Kasumi-1 (cell line): ENCODE results near the gene HEXIM2.

Source experiments
- DNase-seq, 2 experiments: peaks; one replicate each; lab custom pipeline; 2025; lab: John Stamatoyannopoulos, UW

Gene HEXIM2

GRCh38 chr17:45128331-45128730, 33.3 kb upstream of the HEXIM2 start:
- no peak for DNase-seq

GRCh38 chr17:45128989-45129388, 32.7 kb upstream of the HEXIM2 start:
- DNase-seq = no peak

GRCh38 chr17:45129426-45129939, 32.2 kb upstream of the HEXIM2 start:
- DNase-seq = no peak

GRCh38 chr17:45129940-45130680, 31.6 kb upstream of the HEXIM2 start:
- no peak for DNase-seq

- DNase-seq = no peak
These were observed 30.7 kb upstream of the HEXIM2 start for GRCh38 chr17:45130681-45131615.

- DNase-seq = peak in 1 of 2 experiments; percentile 5
These were observed 29.9 kb upstream of the HEXIM2 start for GRCh38 chr17:45131616-45132319.

GRCh38 chr17:45132320-45132571, 29.4 kb upstream of the HEXIM2 start, which contains the start of gene PLCD3:
TSS of gene PLCD3 (minus strand) at chr17:45132515. CDS start at chr17:45132410, 105 bp downstream.
- no peak for DNase-seq

GRCh38 chr17:45132572-45133463, 28.9 kb upstream of the HEXIM2 start:
- DNase-seq = peak; percentile 68 to 77

GRCh38 chr17:45135192-45135977, 26.3 kb upstream of the HEXIM2 start, which contains the start of gene ACBD4:
TSS of gene ACBD4 (plus strand) at chr17:45135687. CDS start at chr17:45136145, 458 bp downstream.
- DNase-seq = peak; percentile 97 to 98

- no peak for DNase-seq
These were observed 25.5 kb upstream of the HEXIM2 start for GRCh38 chr17:45135978-45136791.

GRCh38 chr17:45136846-45137560, 24.7 kb upstream of the HEXIM2 start:
- no peak for DNase-seq

GRCh38 chr17:45137561-45138305, 23.9 kb upstream of the HEXIM2 start:
- no peak for DNase-seq

- no peak for DNase-seq
These were observed 22.7 kb upstream of the HEXIM2 start for GRCh38 chr17:45138911-45139532.

GRCh38 chr17:45139533-45139920, 22.1 kb upstream of the HEXIM2 start:
- DNase-seq = no peak

GRCh38 chr17:45143094-45143670, 18.5 kb upstream of the HEXIM2 start:
- no peak for DNase-seq

- DNase-seq = no peak
These were observed 17.9 kb upstream of the HEXIM2 start for GRCh38 chr17:45143767-45144198.
